Ureter (tissue), 1 donor: Measurements from ENCODE around the gene SH3BGRL2. TPM values are rescaled to one million over a fixed set of nuclear protein-coding genes. Genes with fewer than 3 reads are reported as not detected.
"Not testable (repeated sequence)": the region's sequence is repeated elsewhere in the genome, so short reads cannot be mapped to it uniquely, and the experiment has no call there.

Experiments used
- DNase-seq: peaks from one replicate; pipeline ENCODE4 v3.0.0-alpha.2; 2020; ENCODE audit warnings: low spot score
- total RNA-seq: library from RNA; stranded (reverse); gene quantifications from one replicate; pipeline ENCODE4 v1.2.4, GENCODE V29; 2023
- donor health status: DM: yes; HTN: yes; CAD: no.

The SH3BGRL2 gene
- total RNA-seq, 1 donor from 2014 or later: 50.4 TPM

DNA sequence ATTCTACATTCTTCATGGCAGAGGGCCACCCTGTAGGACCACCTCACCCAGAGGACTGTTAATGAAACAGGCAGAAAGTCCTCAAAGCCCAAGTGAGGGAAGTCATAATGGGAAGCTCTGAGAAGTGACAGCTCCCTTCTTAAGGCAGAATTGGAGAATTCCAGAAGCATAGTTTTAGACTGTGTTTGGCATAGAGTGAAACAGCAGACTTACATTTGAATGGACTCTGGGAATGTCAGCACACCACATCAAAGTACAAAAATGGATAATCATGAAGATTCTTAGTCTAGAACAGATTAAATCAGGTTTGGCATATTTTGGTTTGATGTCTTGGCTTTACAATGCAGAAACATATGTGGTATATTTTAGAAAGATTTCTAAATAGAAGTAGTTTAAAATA, 17.9 kb downstream of the SH3BGRL2 start:
- DNase-seq: no peak

DNA sequence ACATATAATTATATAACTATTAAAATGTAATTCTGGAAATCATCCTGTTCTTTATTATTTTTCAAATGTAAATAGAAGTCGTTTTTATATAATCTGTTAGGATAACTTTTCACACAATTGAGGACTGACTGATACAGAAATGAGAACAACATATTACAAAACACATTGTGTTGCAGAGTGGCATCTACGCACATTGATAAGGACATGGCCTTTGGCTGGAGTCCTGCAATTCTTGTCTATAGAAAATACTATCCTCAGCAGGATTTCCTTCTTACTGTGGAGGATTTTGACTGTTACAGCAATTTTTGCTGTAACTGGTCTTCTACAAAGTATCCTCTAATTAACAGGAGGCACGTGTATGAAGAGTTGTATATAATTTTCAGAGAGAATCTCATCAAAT, 19.8 kb downstream of the SH3BGRL2 start:
- DNase-seq: no peak

DNA sequence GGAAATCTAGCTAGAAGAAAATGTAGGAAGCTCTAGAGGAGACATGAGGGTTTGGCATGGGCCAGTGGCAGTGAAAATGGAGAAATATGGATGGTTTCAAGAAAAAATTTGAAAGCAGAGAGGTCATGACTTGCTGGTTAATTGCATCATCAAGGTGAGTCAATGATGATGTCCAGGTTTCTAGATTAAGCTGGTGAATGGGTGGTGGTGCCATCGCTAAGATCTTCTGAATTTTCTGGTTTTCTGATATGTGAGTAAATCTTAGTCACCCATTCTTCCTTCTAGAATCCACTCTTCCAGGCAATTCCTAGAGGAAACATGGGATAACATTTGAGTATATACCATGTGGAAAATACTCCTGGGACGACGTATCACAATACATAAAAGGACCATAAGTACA, 25.0 kb downstream of the SH3BGRL2 start:
- no peak for DNase-seq

DNA sequence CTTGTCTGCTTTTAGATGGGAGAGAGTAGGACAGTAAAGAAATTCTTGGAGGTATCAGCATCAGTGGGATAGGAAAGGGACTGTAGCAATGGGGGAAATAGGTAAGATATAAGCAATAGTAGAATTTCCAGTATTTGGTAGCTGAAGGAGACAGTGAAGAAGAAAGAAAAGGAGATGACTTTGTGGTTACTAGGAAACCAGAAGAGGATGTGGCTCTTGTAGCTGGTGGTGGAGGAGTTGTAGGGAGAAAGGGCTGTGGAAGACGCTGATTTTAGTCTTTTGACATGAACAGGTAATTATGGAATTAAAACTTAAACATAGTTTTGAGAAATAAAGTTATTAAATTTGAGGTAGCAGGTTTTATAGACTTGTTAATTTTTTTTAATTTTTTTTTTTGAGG, 26.1 kb downstream of the SH3BGRL2 start:
- DNase-seq: no peak

DNA sequence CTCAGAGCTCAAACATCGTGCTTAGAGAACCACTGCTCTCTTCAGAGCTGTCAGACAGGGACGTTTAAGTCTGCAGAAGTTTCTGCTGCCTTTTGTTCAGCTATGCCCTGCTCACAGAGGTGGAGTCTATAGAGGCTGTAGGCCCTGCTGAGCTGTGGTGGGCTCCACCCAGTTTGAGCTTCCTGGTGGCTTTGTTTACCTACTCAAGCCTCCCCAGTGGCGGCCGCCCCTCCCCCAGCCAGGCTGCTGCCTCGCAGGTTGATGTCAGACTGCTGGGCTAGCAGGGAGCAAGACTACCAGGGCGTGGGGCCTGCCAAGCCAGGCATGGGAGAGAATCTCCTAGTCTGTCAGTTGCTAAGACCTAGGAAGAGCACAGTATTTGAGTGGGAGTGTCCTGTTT, 32.5 kb downstream of the SH3BGRL2 start:
- peak; percentile 66 for DNase-seq

DNA sequence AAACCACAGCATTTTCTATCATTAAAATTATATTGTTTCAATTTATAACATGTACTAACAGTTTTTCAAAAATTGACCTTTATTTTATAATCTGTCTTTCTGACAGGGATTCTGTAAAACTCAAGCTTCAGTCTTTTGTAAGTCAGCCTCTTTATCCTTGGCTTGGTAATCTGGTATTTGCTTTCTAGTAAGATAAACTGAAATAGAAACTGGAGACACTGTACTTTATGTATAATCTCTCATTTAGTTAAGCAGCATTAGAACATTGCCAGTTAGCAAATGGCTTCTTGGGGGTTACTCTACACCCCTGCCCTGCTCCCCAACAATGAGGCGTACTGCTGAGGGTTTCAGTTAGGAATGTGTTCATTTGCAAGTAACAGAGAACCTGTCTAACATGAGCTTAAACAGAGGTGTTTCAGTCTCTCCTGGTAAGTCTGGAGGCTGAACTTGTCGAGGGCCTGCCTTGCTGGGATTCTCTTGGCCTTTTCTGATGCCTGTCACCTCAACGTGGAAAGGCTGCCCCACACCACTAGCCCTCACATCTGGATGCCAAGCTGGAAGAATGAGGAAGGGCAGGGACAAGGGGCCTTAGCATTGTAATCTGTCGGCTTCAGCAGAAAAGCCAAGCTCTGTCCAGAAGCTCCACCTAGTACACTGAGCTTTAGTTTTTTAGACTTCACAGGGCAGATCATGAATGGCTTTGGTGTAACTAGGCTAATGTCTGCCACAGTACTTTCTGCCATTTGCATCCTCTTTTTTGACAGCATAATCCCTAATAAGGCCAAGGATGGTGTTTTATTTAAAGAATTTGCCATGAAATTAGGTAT, 34.8 kb downstream of the SH3BGRL2 start:
- DNase-seq: no peak

DNA sequence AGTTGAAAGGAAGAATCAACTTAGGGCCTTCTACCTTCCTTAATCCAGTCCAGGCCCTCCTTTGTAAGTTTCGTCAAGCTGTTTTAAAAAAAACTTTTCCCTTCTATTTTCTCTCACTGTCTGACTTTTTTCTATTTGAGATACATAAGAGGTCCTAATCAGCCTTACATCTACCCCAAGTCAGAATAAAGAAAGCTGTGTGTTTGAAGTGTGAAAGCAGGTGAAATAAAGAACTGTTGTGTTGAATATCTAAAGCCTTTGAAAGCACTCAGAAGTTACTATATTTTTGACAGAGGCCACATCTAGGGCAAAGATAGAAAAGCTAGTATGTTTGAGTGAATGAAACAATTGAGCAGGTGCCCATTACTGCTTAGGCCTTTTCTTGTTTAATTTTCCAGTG, 35.5 kb downstream of the SH3BGRL2 start:
- DNase-seq: no peak

DNA sequence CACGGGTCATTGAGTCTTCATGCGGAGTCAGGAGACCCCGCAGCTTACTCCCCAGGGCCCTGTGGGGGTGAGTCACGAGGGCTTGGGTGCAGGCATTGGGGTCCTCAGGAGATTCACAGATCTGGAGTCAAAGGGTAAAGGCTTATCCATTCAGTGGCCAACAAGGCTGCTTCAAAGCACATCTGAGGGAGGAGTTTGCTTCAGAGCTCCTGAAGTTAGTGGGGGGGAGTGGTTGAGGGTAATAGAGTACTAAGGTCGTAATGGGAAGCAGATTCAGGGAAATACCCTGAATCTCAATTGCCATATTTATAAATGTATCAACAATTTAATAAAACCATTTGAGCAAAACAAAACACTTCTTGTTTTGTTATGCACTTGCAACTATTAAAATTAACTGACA, 37.3 kb downstream of the SH3BGRL2 start:
- no peak for DNase-seq

DNA sequence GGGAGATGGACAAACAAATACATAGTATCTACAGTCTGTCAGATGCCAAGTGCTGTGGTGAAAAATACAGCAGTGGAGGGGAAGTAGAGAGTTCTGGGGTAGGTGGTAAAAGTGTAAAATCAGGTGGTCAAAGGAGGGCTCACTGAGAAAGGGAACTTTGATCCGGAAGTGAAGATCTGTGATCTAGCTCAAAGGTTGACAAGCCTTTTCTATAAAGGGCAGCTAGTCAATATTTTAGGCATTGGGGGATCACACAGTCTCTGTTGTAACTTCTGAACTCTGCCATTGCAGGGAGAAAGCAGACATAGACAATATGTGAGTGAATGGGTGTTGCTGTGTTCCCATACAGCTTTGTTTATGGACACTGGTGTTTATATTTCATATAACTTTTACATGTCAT, 38.6 kb downstream of the SH3BGRL2 start:
- no peak for DNase-seq

DNA sequence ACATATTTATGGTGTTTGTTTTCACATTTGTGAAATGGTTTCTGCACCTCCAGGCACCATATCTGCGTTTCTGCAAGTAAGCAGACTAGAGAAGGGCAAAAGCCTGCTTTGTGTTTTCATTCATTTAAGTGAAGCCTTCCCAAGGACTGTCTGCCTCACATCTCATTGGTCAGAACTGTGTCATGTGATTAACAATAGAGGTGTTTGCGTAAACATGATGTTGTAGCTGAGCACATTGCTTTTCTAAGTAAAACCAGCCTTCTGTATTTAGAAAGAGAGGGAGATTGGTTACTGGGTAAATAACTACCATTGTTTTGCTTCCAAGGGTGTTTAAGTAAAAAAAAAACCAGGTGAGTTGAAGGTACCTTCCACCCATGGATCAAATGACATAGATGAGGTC, 39.7 kb downstream of the SH3BGRL2 start:
- no peak for DNase-seq

DNA sequence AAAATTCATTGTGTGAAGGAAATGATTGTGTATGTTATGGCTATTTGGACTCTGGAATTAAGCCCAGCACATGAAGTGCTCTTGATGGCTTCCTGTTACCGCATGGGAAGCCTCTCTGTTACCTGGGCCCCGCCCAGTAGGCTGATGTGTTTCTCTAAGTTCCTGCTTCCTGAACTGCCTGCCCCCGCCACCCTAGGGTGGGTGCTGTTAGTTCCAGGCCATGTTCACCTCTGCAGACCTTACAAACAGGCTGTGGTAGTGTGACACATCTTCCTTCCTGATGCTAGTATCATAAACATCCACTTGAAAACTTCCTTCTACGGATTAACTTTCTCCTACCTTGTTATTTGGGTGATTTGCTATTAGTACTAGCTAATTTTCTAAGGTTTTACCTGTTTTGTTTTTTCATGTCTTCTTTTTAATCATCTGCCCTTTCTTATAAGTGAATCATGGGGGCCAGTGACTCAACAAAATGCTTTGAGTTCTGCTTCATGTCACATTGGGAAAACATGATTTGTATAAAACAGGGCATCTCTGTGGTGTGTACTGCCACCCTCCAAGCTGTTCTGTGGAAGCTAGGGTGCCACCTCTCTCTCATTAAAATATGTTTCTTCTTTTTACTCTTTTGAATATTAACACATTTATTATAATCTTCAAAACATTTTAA, 40.6 kb downstream of the SH3BGRL2 start:
- peak; percentile 76 for DNase-seq

DNA sequence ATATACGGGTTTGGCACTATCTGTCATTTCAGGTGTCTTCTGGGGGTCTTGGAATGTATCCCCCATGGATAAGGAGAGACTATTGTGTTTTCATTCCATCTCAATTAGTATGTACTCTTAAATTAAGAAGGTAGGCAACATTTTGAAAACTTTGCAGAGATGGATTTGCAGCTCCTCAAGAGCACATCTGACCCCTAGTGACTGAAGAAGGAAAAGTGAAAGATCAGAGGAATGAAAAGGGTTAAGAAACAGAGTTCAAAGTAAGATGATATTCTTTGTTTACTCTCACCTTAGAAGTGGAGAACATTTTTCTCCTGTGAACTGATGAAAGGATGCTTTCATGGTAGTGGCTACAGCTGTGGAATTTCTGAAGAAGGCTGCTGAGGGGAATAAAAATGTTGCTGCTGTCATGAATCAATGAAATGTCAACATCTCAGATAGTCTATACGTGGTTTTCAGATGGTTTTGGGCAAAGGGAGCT, 41.5 kb downstream of the SH3BGRL2 start:
- DNase-seq: no peak

DNA sequence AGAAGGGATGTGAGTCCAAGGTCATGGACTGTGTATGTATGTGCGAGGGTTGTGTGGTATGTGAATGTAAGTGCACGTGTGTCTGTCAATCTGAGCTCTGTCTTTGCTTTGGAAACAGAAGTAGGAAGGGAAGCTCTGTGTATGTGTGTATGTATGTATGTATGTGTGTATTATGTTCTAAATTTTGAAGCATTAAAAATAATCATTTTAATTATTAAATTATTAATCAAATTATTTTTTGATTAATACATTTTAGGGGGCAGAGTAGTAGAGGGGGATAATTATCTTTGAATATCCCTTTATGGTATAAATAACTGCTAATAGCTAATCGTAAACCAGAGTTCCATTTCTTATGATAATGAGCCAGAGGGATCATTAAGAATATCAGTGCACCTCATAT, 42.8 kb downstream of the SH3BGRL2 start:
- DNase-seq: no peak

DNA sequence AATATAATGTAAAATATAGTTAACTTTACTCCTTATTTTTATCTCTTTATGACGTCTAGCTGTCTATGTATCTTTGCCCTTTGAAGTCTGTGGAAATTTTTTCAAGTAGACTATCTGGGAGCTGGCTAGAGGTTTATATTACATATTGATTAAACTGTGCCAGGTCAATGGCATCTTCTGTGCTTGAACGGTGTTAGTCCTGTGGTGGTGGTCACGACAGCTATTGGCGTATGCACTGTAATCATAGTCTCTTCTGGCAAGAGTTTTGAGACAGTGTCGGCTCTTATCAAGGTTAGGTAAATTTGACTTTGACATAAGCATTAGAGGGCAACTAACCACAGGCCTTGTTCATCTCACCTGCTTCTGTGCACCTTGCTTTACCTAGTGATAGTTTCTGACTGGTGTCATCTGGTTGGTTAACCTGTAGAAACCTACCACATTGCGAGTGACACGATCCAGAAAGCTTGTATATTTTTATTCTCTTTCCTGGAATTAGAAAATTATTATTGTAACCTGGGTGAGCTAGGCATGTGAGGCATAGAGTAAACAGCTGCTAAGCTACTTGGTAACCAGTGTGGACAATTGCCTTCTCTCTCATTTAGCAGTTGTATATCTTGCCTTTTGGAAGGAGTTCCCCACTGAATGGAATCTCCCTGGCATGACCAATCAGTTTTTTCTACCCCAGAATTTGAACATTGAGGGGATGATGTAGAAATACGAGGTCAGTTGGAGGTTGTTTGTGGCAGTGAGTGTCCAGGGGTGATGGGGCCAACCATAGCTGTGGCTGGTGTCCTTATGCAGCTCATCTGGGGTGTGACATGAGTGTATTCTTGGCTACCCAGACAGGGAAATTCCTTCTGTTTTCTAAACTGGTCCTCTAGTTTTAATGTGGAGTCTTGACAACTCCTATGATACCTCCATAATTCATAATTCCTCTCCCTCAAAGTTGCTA, 45.9 kb downstream of the SH3BGRL2 start:
- no peak for DNase-seq

DNA sequence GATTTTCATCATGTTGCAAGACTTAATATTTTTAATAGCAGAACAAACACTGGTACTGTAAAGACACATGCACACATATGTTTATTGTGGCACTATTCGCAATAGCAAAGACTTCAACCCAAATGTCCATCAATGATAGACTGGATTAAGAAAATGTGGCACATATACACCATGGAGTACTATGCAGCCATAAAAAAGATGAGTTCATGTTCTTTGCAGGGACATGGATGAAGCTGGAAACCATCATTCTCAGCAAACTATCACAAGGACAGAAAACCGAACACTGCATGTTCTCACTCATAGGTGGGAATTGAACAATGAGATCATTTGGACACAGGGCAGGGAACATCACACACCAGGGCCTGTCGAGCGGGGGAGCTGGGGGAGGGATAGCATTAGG, 51.6 kb downstream of the SH3BGRL2 start:
- DNase-seq: not testable (repeated sequence)

DNA sequence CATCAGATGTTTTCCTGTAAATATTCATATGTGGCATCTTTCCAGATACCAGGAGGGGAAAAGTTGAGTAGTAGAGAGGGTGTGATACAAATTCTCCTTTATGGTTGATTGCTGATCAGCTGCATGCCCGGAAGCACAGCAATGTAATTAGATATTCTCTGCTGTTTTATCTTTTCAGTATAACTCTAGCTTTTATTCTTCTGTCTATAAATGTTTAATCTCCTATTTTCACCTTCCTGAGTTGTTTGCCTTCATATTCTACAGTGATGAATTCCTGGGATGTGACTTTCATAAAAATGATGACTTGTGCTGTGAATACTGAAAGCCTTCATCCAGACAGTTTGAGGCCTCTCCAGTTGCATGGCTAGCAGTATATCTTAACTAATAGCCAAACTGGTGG, 53.7 kb downstream of the SH3BGRL2 start:
- no peak for DNase-seq

DNA sequence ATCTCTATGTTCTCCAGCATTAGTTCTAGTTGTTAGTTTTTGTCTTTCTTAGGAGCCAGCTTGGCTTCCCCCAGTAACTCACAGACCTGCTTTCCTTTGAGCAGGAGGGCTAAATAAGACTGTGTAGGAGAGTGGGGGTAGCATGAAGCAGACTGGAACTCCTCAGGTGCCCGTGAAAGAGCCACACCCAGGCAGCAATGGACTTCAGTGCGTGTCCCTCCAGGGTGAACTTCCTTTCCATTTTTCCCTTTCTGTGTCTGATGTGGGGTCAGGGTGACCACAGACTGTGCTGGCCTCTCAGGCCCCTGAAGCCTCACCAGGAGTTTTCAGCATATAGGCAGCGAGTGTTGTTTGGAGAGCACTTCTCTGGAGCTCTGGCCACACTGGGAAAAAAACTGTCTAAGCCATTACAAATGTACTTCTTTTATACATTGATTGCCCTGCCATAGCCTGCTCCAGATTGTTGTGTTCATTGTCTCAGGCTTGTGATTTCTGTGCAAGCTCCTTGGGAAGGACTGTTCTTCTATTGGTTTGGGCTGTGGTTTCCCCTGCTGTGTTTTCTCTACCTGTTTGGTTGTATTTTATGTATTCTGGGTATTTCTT, 55.7 kb downstream of the SH3BGRL2 start:
- DNase-seq: no peak

DNA sequence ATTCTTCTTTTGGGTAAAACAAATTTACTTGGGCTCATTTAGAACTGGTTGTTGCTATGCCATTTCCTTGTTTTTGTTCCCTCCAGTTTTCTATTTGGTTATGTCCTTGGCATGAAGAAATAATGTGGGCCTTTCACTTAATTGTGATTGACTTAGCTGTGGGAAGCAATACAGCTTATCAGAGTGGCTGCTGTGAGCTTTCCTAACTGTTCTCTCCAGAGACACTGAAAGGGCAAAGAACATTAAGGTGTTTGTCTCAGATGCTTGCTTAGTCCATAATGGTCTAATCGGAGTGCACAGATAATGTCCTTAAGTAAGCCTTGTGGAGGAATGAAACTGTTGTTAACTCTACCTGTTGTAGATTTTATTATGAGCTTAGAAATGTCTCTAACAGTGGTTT, 56.6 kb downstream of the SH3BGRL2 start:
- no peak for DNase-seq

DNA sequence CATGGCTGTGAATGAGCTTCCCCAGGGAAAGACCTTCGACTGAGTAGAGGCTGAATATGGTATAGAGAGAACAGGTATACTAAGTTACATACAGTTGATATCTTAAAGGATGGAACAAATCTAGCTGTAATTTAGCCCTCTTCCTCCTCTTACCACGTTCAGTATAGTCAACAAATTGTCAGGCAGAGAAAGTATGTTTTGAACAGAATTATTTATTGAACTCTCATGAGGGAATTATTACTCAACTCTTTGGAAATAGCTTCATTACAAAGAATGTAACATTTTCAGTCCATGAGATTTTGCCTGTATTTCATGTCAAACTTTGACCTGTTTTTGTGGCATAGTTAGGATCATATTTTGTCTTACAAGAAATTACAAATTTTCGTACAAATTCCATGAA, 63.0 kb downstream of the SH3BGRL2 start:
- no peak for DNase-seq

DNA sequence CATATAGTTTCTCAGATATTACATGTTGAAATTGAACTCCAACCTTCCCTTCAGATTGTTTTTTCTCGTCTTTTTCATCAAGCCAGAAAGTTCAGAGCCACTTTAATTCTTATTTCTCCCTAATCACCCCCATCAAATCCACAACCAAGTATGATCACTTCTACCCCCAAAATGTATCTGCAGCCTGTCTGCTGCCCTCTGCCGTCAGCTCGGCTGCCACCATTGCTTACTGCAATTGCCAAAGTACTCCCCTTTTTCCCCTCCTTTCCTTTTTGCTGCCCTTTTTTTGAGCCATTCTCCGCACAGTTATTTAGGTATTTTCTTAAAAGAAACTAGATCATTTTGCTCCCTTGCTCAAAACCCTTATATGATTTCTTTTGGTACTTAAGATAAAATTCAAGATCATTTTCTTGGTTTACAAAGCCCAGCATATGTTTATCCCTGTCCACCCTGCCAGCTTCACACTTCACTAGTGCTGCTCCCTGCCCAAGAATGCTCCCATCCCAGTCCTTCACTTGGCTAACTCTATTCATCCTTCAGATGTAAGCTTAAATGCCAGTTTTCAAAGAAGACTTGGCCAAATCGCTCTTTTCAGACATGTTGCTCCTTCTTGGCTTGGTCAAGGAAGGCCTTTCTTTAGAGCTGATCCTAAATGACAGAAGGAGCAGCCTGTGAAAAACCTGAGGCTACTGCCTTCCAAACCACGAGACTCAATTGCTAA, 63.7 kb downstream of the SH3BGRL2 start:
- DNase-seq: no peak

DNA sequence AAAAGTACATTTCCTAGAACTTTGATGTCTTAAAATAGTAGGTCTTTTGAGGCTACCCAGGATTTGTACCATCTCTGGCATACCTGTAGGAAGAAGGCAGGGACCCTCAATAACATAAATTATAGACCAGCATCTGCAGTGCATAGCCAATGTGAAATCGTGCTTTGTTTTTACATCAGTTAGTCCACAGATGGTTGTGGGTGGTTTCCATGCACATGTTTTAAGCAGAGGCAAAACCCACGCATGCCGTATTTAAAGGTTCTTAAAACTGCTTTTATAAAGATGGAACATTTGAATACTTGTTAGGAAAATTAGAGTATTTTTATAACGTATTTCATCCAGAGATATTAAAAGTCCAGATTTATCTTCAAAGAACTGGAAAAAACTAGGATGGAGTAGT, 66.3 kb downstream of the SH3BGRL2 start:
- no peak for DNase-seq
